Umbilical cord (tissue), 2 donors: ENCODE measurements around the gene E4F1. TPM values are rescaled to one million over a fixed set of nuclear protein-coding genes. Genes with fewer than 3 reads are reported as not detected.
"Not testable (repeated sequence)": the region's sequence is repeated elsewhere in the genome, so short reads cannot be mapped to it uniquely, and the experiment has no call there.

Experiments
- DNase-seq: peaks from one replicate; pipeline ENCODE4 v3.0.0-alpha.2; 2015; ENCODE audit warnings: low spot score
- total RNA-seq: library from RNA; depleted of rRNA; stranded (reverse); fragments of >200 nt; gene quantifications from one replicate; pipeline ENCODE4 v1.2.3, GENCODE V29; 2014; ENCODE audit warnings: low replicate concordance; ENCODE audit not compliant: insufficient read depth

Gene E4F1
- total RNA-seq, 1 donor from 2014 or later: 14.7 TPM

- no peak for DNase-seq
Measured at GRCh38 chr16:2189252-2189893, 34.0 kb upstream of the E4F1 start.

GRCh38 chr16:2190002-2190658 lies 33.3 kb upstream of the E4F1 start:
- DNase-seq: no peak

GRCh38 chr16:2190659-2191445 lies 32.5 kb upstream of the E4F1 start:
- no peak for DNase-seq

GRCh38 chr16:2191446-2191706 lies 32.0 kb upstream of the E4F1 start:
- DNase-seq: no peak

- DNase-seq: peak; percentile 35
Measured at GRCh38 chr16:2194166-2194834, 29.1 kb upstream of the E4F1 start.

GRCh38 chr16:2194852-2195321 lies 28.5 kb upstream of the E4F1 start:
- DNase-seq: peak; percentile 18

GRCh38 chr16:2195322-2196161 lies 27.8 kb upstream of the E4F1 start:
- no peak for DNase-seq

GRCh38 chr16:2196162-2196980 lies 27.0 kb upstream of the E4F1 start, which contains the start of gene CASKIN1:
CASKIN1 (minus strand) TSS chr16:2196605; CDS start chr16:2196432, 173 bp downstream.
- no peak for DNase-seq

- DNase-seq: no peak
Measured at GRCh38 chr16:2196981-2197511, 26.3 kb upstream of the E4F1 start.

- DNase-seq: no peak
Measured at GRCh38 chr16:2197765-2198164, 25.6 kb upstream of the E4F1 start.

GRCh38 chr16:2198283-2198682 lies 25.1 kb upstream of the E4F1 start:
- no peak for DNase-seq

- no peak for DNase-seq
Measured at GRCh38 chr16:2199095-2199494, 24.3 kb upstream of the E4F1 start.

GRCh38 chr16:2199621-2200139 lies 23.7 kb upstream of the E4F1 start:
- no peak for DNase-seq

GRCh38 chr16:2200313-2200712 lies 23.1 kb upstream of the E4F1 start:
- no peak for DNase-seq

GRCh38 chr16:2203119-2203688 lies 20.2 kb upstream of the E4F1 start:
- DNase-seq: not testable (repeated sequence)

GRCh38 chr16:2204416-2205103 lies 18.8 kb upstream of the E4F1 start:
- DNase-seq: no peak

- DNase-seq: peak; percentile 92
Measured at GRCh38 chr16:2205104-2205966, 18.1 kb upstream of the E4F1 start, which contains the start of gene MLST8. MLST8 (plus strand) TSS chr16:2205454; CDS start chr16:2206086, 632 bp downstream.

GRCh38 chr16:2205967-2206313 lies 17.5 kb upstream of the E4F1 start:
- DNase-seq: no peak
